ENCODE measurements around the gene ZNF516.

The ZNF516 gene

GRCh38 chr18:76503649-76504386 lies 8.8 kb upstream of the ZNF516 start:
- Histone ChIP-seq H3K27me3 (ENCODE audit: insufficient read depth, low read length) (no peaks in the 10 kb centered on the region), H3K36me3 (ENCODE audit: insufficient read depth, low read length) (no peaks in the 10 kb centered on the region), H3K9me3 (ENCODE audit: low read length) (no peaks in the 10 kb centered on the region), H3K4me3 (ENCODE audit: low read length) (peak overlapping the region; percentile 47), H2AFZ (ENCODE audit: low read depth, low read length) (peak overlapping the region; percentile 86), H3K4me1 (ENCODE audit: insufficient read depth, low read length) (peaks cover 6% of the 10 kb centered on the region)

DNA sequence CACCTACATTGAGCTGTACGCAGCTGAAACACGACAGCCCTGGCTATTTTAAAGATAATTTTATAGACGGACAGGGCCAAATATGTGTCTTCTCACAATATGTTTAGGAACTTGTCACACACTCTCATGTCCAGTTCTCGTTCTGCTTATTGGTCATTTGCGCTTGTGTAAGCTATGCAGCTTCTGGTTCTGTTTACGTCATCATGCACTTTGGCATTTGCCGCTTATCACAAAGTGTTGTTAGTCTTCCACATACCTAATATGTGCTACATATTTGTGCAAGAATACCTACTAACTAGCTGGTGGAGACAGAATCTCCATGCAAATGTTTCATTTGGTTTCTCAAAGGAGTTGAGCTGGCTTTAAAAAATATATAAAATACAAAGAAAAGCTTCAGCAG lies 7.5 kb upstream of the ZNF516 start:
- Histone ChIP-seq H3K4me1 (ENCODE audit: insufficient read depth, low read length) (peaks cover 6% of the 10 kb centered on the region), H3K36me3 (ENCODE audit: insufficient read depth, low read length) (no peaks in the 10 kb centered on the region), H3K4me3 (ENCODE audit: low read length) (no peak overlapping the region), H3K27me3 (ENCODE audit: insufficient read depth, low read length) (no peaks in the 10 kb centered on the region), H3K9me3 (ENCODE audit: low read length) (no peaks in the 10 kb centered on the region), H2AFZ (ENCODE audit: low read depth, low read length) (no peak overlapping the region)

DNA sequence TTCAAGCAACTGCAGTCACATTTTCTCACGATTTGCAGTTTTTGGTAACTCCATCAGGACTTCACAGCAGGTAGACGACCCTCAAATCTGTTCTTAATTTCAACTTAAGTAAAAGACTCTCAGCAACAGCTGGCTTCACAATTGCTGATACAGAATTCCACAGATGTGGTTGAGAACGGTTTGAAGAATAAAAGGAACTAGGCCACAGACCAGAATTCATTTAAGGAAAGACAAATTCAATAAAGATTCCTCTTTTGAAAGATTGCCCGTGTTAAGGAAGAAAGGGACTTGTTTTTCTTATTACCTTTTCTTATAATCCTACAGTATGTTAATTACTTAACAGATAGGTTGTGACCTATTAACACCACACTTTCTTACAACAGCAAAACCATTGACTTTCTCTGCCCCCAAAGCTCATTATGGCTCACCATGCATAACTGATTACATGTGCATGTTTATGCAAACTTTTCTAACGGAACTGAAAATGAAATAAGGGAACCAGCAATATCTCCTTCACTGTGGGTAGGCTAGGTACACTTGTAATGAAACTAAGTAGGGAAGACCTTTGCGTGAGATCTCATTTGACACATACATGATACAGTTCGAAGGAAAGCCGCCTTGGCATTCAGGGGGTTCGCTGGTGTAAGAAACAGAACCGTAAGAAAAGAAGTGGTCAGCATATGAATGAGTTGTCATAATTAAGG lies 4.7 kb upstream of the ZNF516 start:
- Histone ChIP-seq H2AFZ (ENCODE audit: low read depth, low read length) (no peak overlapping the region), H3K27me3 (ENCODE audit: insufficient read depth, low read length) (no peaks in the 10 kb centered on the region), H3K4me3 (ENCODE audit: low read length) (no peak overlapping the region), H3K36me3 (ENCODE audit: insufficient read depth, low read length) (no peaks in the 10 kb centered on the region), H3K9me3 (ENCODE audit: low read length) (no peaks in the 10 kb centered on the region), H3K4me1 (ENCODE audit: insufficient read depth, low read length) (peaks cover 16% of the 10 kb centered on the region)

DNA sequence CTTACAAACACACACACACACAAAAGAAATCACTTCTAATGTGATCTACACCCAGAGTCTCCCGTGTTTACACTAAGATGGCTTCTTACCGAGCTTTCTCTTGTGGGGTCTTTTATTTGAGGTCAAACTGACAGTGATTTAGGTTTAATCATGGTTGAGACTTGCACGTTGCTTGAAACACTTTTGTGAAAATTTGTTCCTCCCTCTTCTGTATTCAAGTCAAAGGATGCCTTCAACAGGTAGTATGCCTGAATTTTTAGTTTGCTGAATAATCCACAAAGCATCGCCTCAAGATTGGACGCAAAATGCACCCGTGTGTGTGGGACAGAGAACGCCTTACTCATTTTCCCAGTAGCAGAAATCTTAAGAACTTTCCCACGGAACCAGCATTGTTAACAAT lies 4.0 kb upstream of the ZNF516 start:
- Histone ChIP-seq H3K9me3 (ENCODE audit: low read length) (no peaks in the 10 kb centered on the region), H3K27me3 (ENCODE audit: insufficient read depth, low read length) (no peaks in the 10 kb centered on the region), H3K36me3 (ENCODE audit: insufficient read depth, low read length) (no peaks in the 10 kb centered on the region), H3K4me1 (ENCODE audit: insufficient read depth, low read length) (peaks cover 16% of the 10 kb centered on the region), H2AFZ (ENCODE audit: low read depth, low read length) (no peak overlapping the region), H3K4me3 (ENCODE audit: low read length) (no peak overlapping the region)

GRCh38 chr18:76498064-76498463 lies 3.0 kb upstream of the ZNF516 start:
- H3K4me3 ChIP-seq (ENCODE audit: low read length), result no peak overlapping the region
- H3K4me1 ChIP-seq (ENCODE audit: insufficient read depth, low read length), result peaks cover 11% of the 10 kb centered on the region
- no peaks in the 10 kb centered on the region for H3K9me3 ChIP-seq (ENCODE audit: low read length)
- H3K27me3 ChIP-seq (ENCODE audit: insufficient read depth, low read length), result no peaks in the 10 kb centered on the region
- no peaks in the 10 kb centered on the region for H3K36me3 ChIP-seq (ENCODE audit: insufficient read depth, low read length)
- no peak overlapping the region for H2AFZ ChIP-seq (ENCODE audit: low read depth, low read length)

- no peaks in the 10 kb centered on the region for H3K9me3 ChIP-seq (ENCODE audit: low read length)
- H3K27me3 ChIP-seq (ENCODE audit: insufficient read depth, low read length), result no peaks in the 10 kb centered on the region
- H3K4me1 ChIP-seq (ENCODE audit: insufficient read depth, low read length), result peaks cover 14% of the 10 kb centered on the region
- H3K36me3 ChIP-seq (ENCODE audit: insufficient read depth, low read length), result no peaks in the 10 kb centered on the region
- no peak overlapping the region for H3K4me3 ChIP-seq (ENCODE audit: low read length)
- no peak overlapping the region for H2AFZ ChIP-seq (ENCODE audit: low read depth, low read length)
Measured at GRCh38 chr18:76497021-76497420, 2.0 kb upstream of the ZNF516 start.

GRCh38 chr18:76496194-76496890 lies 1.3 kb upstream of the ZNF516 start:
- Histone ChIP-seq H3K36me3 (ENCODE audit: insufficient read depth, low read length) (no peaks in the 10 kb centered on the region), H3K9me3 (ENCODE audit: low read length) (no peaks in the 10 kb centered on the region), H3K4me1 (ENCODE audit: insufficient read depth, low read length) (peaks cover 19% of the 10 kb centered on the region), H2AFZ (ENCODE audit: low read depth, low read length) (no peak overlapping the region), H3K4me3 (ENCODE audit: low read length) (peak overlapping the region; percentile 90), H3K27me3 (ENCODE audit: insufficient read depth, low read length) (no peaks in the 10 kb centered on the region)

- H3K9me3 ChIP-seq (ENCODE audit: low read length), result no peaks in the 10 kb centered on the region
- H3K4me3 ChIP-seq (ENCODE audit: low read length), result peak overlapping the region; percentile 90
- no peaks in the 10 kb centered on the region for H3K27me3 ChIP-seq (ENCODE audit: insufficient read depth, low read length)
- H2AFZ ChIP-seq (ENCODE audit: low read depth, low read length), result peak overlapping the region; percentile 31
- no peaks in the 10 kb centered on the region for H3K36me3 ChIP-seq (ENCODE audit: insufficient read depth, low read length)
- H3K4me1 ChIP-seq (ENCODE audit: insufficient read depth, low read length), result peaks cover 19% of the 10 kb centered on the region
Measured at GRCh38 chr18:76495435-76496193, 572 bp upstream of the ZNF516 start.

DNA sequence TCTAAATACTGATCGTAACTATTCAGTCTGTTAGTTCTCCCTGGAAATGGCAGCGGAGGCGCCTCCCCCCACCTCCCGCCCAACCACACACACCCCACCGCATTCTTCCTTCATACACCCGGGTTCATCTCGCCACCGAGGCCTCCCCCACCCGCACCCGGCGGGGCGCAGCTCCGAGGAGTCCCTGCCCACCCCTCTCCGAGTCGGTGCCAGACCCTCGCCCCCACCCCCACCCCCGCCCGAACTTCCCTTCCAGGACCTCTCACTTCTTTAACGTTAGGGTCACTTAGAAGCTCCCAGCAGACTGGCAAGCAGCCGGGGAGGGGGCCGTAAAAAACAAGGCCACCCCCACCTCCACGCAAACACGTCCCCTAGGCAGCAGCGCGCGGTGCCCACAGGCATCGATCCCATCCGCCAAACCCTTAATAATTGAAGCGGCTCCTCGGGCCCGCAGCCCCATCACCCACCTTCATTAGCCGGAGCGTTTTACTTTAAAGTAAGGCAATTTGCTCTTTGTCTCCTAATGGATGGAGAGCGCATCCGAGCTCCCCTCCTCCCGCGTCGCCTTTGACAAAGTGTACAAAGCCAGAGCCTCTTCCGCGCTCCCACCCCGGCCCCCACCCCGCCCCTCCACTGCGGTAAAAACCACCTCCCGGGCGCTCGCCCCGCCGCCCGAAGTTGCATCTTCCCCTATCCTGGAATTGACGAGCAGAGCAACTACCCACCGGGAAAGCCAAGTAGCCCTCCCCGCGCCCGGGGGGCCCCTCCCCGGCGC lies 624 bp downstream of the ZNF516 start:
- Histone ChIP-seq H3K4me1 (ENCODE audit: insufficient read depth, low read length) (peaks cover 29% of the 10 kb centered on the region), H3K9me3 (ENCODE audit: low read length) (no peaks in the 10 kb centered on the region), H3K4me3 (ENCODE audit: low read length) (peak overlapping the region; percentile 90), H3K36me3 (ENCODE audit: insufficient read depth, low read length) (no peaks in the 10 kb centered on the region), H2AFZ (ENCODE audit: low read depth, low read length) (no peak overlapping the region), H3K27me3 (ENCODE audit: insufficient read depth, low read length) (no peaks in the 10 kb centered on the region)

DNA sequence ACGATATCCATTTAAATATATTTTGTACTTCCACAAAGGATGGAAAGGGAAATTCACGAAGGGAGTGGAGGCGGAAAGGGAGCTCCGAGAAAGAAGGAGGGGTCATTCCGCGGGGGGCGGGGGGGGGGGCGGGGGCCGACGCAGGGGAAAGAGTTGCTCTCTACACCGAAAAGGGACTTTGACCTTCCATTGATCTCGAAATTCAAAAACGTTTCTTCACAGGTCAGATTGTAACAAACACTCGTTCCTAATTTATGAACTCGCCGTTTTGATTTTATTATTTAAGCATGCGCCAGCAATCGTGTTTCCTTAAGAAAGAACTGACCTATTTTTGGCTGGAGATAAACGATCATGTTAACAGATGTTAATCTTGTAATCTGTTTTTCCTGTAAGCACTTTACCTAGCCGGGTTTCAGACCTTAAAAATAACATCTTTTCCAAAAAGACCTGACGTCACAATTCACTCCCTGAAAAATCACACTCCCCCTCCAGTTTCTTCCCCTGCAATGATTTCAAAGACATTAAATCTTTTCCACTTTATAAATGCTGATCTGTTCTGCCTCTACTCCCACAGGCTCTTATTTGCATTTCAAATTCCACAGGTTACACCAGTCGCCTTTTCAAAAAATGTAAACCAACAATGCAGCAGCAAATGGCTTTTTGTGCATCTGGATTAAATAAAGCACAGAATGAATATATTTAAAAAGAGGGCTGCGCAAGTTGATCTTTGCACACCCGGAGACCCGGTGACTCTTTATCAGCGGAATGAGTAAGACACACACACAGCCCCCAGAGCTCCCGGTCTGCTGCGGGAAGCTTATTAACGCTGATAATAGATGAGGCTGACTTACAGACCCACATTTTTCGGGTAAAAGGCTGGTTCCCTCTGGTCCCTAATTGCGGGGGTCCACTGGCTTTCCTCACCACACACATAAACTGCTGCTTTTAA lies 1.6 kb downstream of the ZNF516 start:
- no peaks in the 10 kb centered on the region for H3K9me3 ChIP-seq (ENCODE audit: low read length)
- no peaks in the 10 kb centered on the region for H3K36me3 ChIP-seq (ENCODE audit: insufficient read depth, low read length)
- H3K27me3 ChIP-seq (ENCODE audit: insufficient read depth, low read length), result no peaks in the 10 kb centered on the region
- H3K4me3 ChIP-seq (ENCODE audit: low read length), result peak overlapping the region; percentile 90
- peaks cover 39% of the 10 kb centered on the region for H3K4me1 ChIP-seq (ENCODE audit: insufficient read depth, low read length)
- no peak overlapping the region for H2AFZ ChIP-seq (ENCODE audit: low read depth, low read length)

- peaks cover 46% of the 10 kb centered on the region for H3K4me1 ChIP-seq (ENCODE audit: insufficient read depth, low read length)
- H3K4me3 ChIP-seq (ENCODE audit: low read length), result peak overlapping the region; percentile 90
- H3K9me3 ChIP-seq (ENCODE audit: low read length), result no peaks in the 10 kb centered on the region
- no peaks in the 10 kb centered on the region for H3K27me3 ChIP-seq (ENCODE audit: insufficient read depth, low read length)
- H3K36me3 ChIP-seq (ENCODE audit: insufficient read depth, low read length), result no peaks in the 10 kb centered on the region
- no peak overlapping the region for H2AFZ ChIP-seq (ENCODE audit: low read depth, low read length)
Measured at GRCh38 chr18:76492669-76493212, 2.3 kb downstream of the ZNF516 start.
